ENCODE data around the gene NCAM1.
"Not testable (repeated sequence)": the region's sequence is repeated elsewhere in the genome, so short reads cannot be mapped to it uniquely, and the experiment has no call there.

The NCAM1 gene

GRCh38 chr11:113021111-113021510 is 59.9 kb downstream of the NCAM1 start:
- no peak for DNase-seq (ENCODE audit: low read depth in 2 of 2)

DNA sequence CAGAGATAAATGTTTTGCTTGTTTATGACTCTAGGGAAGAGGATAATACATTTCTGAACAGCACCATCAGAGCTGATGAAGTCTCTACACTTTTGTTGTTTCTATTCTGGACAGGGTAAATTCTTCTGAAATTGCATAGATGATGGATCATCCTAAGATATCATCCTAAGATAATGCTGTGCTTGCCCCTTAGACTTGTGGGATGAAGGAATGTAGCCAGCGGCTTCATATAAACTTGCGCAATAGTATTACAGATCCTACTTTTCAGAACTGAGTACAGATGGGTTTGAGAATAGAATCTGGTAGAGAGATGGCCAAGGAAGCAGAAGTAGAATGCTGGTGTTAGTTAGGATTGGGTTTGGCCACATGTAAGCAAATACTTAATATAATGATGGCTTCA is 61.0 kb downstream of the NCAM1 start:
- DNase-seq (ENCODE audit: low read depth in 2 of 2): peak in 1 of 2 experiments; percentile 59

- no peak for DNase-seq (ENCODE audit: low read depth in 2 of 2)
Observed at GRCh38 chr11:113023228-113023627, 62.0 kb downstream of the NCAM1 start.

DNA sequence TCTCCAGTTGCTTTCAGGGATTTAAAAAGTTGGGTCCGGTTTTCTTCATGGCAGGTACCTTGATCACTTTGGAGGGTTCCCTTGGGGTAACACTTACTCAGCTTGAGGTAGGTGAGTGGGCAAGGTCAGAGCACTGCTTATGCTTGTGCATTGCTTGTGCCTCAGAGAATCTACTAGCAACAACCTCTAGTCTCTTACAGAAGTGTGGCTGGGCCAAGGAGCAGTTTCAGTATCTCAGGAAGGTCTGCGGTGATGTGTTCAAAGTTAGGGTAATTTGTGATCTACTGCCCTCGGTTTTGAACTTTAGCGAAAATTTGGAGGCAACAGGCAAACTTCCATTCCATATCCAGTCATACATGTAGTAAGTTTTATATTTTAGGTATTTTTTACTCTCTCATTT is 62.8 kb downstream of the NCAM1 start:
- no peak for DNase-seq (ENCODE audit: low read depth in 2 of 2)

DNA sequence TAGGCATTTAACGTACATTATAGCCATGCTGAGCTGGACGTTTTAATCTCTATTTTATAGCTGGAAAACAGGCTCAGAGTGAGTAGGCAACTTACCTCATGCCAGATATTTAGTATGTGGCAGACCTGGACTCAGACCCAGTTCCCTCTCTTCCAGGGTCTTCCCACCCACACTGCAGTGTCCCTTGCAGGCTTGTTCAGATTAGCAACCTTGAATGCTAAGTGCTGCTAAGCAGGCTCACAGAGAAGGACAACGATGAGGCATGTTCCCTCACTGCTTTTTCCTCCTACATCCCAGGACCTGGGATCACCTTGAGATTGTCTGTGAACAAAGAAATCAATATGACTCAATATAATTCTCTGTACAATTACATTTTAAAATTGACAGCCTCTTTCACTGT is 65.6 kb downstream of the NCAM1 start:
- no peak for DNase-seq (ENCODE audit: low read depth in 2 of 2)

GRCh38 chr11:113034576-113034975 is 73.4 kb downstream of the NCAM1 start:
- peak; percentile 60 to 61 for DNase-seq (ENCODE audit: low read depth in 2 of 2)

GRCh38 chr11:113035708-113036107 is 74.5 kb downstream of the NCAM1 start:
- no peak for DNase-seq (ENCODE audit: low read depth in 2 of 2)

DNA sequence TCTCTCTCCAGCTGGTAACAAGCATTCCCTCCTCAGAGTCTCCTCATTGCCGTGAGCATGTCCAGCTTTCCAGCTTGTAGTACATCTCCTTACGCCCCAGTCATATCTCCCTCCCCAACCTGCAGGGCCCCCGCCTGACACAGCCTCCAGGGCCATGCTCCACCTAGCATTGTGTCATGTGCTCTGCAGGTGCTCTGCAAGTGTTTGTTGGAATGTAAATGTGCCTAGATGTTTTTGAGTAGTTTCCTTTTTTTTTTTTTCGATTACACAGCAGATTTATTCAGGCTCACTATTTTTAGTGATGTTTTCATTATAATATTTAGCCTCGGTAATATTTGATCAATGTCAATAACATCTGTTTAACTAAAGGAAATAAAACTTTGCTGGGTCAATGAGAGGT is 82.5 kb downstream of the NCAM1 start:
- no peak for DNase-seq (ENCODE audit: low read depth in 2 of 2)

DNA sequence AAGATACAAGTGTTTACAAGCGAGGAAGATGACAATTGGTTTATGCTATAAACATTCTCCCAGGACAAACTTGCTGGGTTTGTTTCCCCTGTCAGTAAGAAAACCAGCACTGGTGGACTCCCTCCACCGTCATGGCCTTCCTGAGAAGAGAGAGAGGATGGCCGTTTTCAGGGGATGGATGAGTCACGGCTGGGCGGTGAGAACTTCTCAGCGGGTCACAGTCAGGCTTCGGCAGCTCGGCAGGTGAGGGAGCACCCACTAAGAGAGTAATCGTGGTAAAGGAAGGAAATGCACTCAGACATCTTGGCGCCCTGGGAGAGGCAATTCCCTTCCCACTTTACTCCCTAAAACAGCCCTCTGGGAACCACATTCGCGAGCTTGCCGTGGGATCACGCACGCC is 83.9 kb downstream of the NCAM1 start:
- DNase-seq (ENCODE audit: low read depth in 2 of 2): no peak

GRCh38 chr11:113046866-113047265 is 85.6 kb downstream of the NCAM1 start:
- DNase-seq (ENCODE audit: low read depth in 2 of 2): no peak

DNA sequence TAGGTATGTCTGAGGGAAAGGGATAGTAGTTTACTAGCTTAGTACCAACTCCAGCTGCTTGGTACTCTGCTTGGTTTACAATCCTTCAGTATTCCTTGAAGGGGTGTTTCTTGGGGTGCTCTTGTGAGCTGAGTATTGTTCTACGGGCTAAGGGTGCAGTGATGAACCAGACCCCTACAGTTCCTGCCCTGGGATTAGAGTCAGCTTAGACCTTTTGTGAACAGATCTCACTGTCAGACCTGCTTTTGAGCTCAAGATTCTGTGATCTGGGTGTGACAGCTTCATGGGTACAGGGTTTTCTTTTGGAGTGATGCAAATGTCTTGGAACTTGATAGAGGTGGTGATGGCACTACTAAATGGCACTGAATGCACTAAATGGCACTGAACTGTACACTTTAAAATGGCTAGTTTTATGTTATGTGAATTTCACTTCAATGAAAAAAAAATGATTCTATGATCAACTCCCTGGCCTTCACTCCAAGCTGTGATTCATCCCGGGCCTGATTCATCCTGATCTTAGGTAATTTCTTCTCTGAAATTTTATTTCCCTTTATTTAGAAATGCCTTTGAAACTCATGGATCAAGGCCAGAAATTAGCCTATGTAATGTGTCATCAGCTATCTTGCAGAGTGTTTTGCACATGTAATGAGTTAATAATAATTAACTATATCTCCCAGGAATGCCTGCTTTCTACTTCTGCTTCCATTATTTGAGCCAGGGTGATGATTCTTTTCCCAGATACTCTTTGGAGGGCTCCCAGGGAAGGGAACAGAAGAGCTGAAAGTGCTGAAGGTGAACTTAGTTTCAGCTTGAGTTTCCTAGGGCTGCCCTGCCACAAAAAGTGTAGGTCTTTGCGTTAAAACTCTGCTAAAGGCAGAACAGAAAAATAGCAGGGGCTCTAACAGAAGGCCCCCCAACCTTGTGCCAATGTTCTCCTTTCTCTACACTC is 87.9 kb downstream of the NCAM1 start:
- peak; percentile 91 to 93 for DNase-seq (ENCODE audit: low read depth in 2 of 2)

- DNase-seq (ENCODE audit: low read depth in 2 of 2): not testable (repeated sequence)
Observed at GRCh38 chr11:113053042-113053441, 91.8 kb downstream of the NCAM1 start.

DNA sequence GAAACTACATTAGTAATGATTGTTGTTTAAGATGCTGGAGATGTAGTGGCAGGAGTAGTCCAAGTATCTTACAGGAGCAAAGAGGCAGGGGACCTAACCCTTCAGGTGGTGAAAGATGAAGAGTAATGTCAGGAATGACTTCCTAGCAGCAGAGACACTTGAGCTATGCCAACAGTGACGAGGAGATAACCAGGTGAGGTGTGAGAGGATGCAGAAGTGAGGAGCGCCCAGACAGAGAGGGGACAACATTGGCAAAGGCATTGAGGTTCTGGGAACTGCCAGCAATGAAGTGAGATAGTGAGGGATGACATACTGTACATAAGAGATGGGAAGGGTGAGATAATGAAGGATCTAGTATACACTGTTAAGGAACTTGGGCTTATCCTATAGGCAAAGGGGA is 95.8 kb downstream of the NCAM1 start:
- DNase-seq (ENCODE audit: low read depth in 2 of 2): no peak

DNA sequence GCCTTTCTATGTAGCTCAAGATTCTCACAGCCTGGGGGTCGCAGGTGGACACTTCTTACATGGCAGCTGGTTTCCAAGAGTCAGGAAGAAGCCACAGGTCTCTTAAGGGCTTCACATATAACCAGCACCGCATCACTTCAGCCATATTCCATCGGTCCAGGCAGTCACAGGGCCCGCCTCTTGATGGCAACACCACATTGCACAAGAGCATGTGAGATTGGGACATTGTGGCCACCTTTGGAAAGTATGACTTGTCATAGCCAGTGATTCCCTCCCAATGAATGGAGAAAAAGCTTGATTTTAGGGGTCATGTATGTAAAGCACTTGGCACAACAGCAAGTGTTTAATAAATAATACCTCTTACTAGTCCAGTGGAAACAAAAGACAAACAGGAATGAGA is 98.3 kb downstream of the NCAM1 start:
- no peak for DNase-seq (ENCODE audit: low read depth in 2 of 2)

GRCh38 chr11:113065330-113065729 is 104.1 kb downstream of the NCAM1 start:
- no peak for DNase-seq (ENCODE audit: low read depth in 2 of 2)

DNA sequence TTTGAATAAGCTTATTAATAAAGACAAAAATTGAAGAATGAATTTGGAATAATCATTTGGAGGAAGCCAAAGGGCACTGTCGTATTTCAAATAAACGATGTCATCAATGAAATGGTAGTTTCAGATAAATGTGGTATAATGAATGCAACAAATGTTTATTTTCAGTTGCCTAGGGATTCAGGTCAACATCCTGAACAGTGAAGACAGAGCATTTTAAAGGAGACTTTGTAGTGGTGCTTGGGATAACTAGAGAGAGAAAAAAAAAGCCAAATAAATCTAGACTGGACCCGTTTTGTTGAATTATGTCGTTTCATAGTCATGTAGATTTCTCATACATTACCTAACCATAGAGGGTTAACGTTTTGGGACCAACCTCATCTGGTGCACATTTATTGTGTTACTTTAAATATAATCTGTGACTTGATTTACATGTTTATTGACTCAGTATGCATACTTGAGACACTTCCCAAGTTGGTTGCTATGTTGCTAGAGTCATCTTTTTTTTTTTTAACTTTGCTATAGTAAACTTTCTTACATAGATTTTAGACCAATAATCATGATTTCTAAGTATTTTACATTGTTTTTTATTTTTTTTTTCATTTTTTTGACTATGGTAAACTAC is 111.1 kb downstream of the NCAM1 start:
- DNase-seq (ENCODE audit: low read depth in 2 of 2): no peak

DNA sequence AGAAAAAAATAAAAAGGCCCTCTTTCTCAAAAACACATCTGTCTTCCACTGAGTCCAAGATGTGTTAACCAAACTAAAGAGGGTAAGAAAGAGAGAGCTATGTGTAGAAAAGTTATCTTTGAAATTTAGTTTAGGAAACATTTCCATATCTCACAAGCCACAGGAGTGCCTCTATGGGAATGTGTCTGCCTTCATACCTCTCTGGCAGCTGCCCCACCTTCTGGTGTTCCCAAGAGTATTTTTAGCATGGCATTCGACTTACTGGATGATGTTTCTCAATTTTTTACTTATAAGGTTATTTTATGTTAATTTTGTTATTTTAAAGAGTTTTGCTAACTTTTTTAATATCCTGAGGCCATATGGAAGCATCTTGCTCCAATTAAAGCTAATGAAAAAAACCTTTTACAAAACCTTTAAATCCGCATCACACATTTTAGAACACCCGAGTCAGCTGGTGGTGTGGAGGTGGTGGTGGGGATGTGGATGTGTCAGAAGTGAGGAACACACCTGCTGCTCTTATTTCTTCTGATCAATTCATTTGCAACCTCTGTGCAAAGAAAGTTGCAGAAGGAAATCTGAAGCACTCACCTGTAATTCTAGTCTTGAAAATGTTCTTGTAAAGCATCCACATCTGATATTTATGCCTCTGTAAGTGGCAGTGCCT is 112.2 kb downstream of the NCAM1 start:
- DNase-seq (ENCODE audit: low read depth in 2 of 2): no peak

GRCh38 chr11:113075586-113076095 is 114.4 kb downstream of the NCAM1 start:
- DNase-seq (ENCODE audit: low read depth in 2 of 2): no peak

GRCh38 chr11:113077379-113077778 is 116.2 kb downstream of the NCAM1 start:
- DNase-seq (ENCODE audit: low read depth in 2 of 2): no peak

GRCh38 chr11:113082341-113082955 is 121.2 kb downstream of the NCAM1 start:
- DNase-seq (ENCODE audit: low read depth in 2 of 2): no peak

GRCh38 chr11:113083571-113083970 is 122.4 kb downstream of the NCAM1 start:
- DNase-seq (ENCODE audit: low read depth in 2 of 2): no peak

DNA sequence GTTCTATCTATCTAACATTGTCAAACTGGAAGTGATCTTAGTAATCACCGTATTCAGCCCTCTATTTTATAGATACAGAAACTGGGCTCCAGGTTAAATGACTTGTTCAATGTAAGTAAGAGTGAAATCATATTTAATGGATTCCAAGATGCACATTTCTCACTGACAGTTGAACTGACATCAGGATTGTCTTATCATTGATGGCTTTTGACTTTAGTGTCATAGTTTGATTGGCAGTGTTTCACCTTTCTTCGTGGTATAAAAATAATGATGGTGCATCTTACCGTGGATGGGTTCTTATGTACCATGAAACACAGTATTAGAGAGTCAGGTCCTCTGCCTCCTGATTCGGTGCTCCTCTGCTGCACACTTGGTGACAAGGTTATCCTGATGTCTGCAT is 123.1 kb downstream of the NCAM1 start:
- no peak for DNase-seq (ENCODE audit: low read depth in 2 of 2)
